Cardiac muscle cell (in vitro differentiated cells and primary cell): ENCODE measurements around the gene CKAP5. TPM values are rescaled to one million over a fixed set of nuclear protein-coding genes. Genes with fewer than 3 reads are reported as not detected.

Experiments used
- DNase-seq, 2 donors: peaks; one replicate each; pipeline versions ENCODE4 v3.0.0 to v3.0.0-alpha.2; 2010 to 2017; ENCODE audit warnings: low read depth in 1 of 2, low spot score in 1 of 2
- H3K27ac ChIP-seq: fragments of 200-600 bp; sonication (generic); 2 replicates; pipeline ENCODE4 v1.5.1; 2016
- H3K27me3 ChIP-seq: fragments of 200-600 bp; sonication (generic); 2 replicates; pipeline ENCODE4 v1.6.0; 2016; ENCODE audit warnings: control low read depth
- H3K36me3 ChIP-seq: fragments of 200-600 bp; sonication (generic); 2 replicates; pipeline ENCODE4 v1.5.1; 2016; ENCODE audit warnings: control low read depth
- H3K4me1 ChIP-seq: fragments of 200-600 bp; sonication (generic); 2 replicates; pipeline ENCODE4 v1.8.1; 2017; ENCODE audit warnings: low read depth, mild to moderate bottlenecking, mixed run types
- H3K4me3 ChIP-seq: fragments of 200-600 bp; sonication (generic); 2 replicates; pipeline ENCODE4 v1.5.1; 2016; ENCODE audit warnings: mild to moderate bottlenecking
- H3K9me3 ChIP-seq: fragments of 200-600 bp; sonication (generic); 2 replicates; pipeline ENCODE4 v1.5.1; 2017; ENCODE audit warnings: low read depth, mild to moderate bottlenecking, control low read depth
- CTCF ChIP-seq: IDR thresholded peaks from 2 replicates; pipeline ENCODE4 v1.5.1; 2012; ENCODE audit warnings: low read depth, mild to moderate bottlenecking, low read length
- polyA plus RNA-seq: library from polyadenylated mRNA; unstranded; fragments of >200 nt; fragmentation: Nextera tagmentation; extraction: Ambion mirVana; gene quantifications from 2 replicates; pipeline ENCODE4 v1.2.1, GENCODE V29; 2016
- total RNA-seq: library from RNA; depleted of rRNA; stranded (reverse); fragments of >200 nt; gene quantifications from 2 replicates; pipeline ENCODE4 v1.2.3, GENCODE V29; 2016

Gene CKAP5
- total and polyA plus RNA-seq, 2 experiments from 2014 or later, result 38.1 to 122 TPM

- DNase-seq, result no peak
- no peak overlapping the region for H3K4me3 ChIP-seq
- H3K27ac ChIP-seq, result no peak overlapping the region
- no peaks in the 10 kb centered on the region for H3K4me1 ChIP-seq
- no peaks in the 10 kb centered on the region for H3K36me3 ChIP-seq
- H3K27me3 ChIP-seq, result no peaks in the 10 kb centered on the region
- no peaks in the 10 kb centered on the region for H3K9me3 ChIP-seq
- no peak for TF ChIP-seq CTCF
Measured at GRCh38 chr11:46726206-46726862, 119.7 kb downstream of the CKAP5 start.

DNA sequence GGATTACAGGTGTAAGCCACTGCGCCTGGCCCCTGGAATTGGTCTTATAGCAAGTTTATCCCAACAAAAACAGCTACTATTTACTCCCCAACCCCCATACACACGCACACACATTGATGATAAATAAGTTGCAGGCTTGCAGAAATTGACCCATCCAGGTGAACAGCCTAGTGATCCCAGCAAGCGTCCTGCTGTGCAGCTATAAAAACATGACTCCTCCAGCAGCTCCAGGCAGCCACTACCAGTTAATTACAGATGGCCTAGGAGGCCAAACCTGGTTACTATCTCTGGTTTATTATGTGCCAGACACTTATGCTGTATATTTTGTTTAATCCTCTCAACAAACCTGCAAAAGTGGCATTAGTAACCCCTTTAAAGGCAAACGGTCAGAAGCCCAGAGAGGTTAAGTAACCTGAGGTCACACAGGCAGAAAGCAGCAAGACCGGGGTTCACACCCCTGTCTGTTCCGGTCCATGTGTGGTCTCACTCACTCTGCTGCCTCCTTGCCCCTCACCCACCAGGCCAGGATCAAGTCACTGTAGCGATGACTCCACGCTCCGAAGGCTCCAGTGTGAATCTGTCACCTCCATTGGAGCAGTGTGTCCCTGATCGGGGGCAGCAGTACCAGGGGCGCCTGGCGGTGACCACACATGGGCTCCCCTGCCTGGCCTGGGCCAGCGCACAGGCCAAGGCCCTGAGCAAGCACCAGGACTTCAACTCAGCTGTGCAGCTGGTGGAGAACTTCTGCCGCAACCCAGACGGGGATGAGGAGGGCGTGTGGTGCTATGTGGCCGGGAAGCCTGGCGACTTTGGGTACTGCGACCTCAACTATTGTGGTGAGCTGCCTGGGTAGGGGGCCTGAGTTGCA is 120.5 kb downstream of the CKAP5 start:
- Histone ChIP-seq H3K27me3 (no peaks in the 10 kb centered on the region), H3K4me1 (no peaks in the 10 kb centered on the region), H3K27ac (no peak overlapping the region), H3K9me3 (no peaks in the 10 kb centered on the region), H3K36me3 (no peaks in the 10 kb centered on the region), H3K4me3 (no peak overlapping the region)
- DNase-seq, result no peak
- no peak for TF ChIP-seq CTCF

DNA sequence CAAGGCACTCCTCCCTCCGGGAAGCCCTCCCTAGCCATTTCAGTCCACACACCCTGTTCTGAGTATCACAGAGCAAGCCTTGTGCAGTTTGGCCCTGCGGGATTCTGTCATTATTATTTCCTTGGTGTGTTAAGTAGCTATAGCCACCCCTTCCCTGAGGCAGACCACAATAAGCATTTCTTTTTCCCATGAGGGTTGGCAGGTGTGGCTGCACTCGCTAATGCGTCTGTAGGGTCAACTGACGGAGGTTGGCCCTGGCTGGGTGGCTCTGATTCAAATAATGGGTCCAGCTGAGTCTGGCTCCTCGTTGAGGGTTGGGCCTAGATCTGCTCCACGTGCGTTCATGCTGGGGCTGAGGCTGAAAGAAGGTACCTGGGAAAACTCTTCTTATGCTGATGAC is 122.0 kb downstream of the CKAP5 start:
- H3K4me3 ChIP-seq, result no peak overlapping the region
- H3K27ac ChIP-seq, result no peak overlapping the region
- no peaks in the 10 kb centered on the region for H3K4me1 ChIP-seq
- no peak for TF ChIP-seq CTCF
- no peaks in the 10 kb centered on the region for H3K27me3 ChIP-seq
- DNase-seq, result no peak
- H3K9me3 ChIP-seq, result no peaks in the 10 kb centered on the region
- H3K36me3 ChIP-seq, result no peaks in the 10 kb centered on the region

DNA sequence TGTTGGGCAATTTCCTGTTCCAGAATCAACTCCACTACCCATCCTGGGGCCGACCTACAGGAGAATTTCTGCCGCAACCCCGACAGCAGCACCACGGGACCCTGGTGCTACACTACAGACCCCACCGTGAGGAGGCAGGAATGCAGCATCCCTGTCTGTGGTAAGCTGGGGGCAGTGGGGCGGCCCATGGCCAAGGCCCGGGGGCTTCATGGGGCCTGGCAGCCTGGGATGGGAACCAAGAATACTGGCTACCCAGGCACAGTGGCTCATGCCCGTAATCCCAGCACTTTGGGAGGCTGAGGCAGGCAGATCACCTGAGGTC is 122.8 kb downstream of the CKAP5 start:
- Histone ChIP-seq H3K4me3 (no peak overlapping the region), H3K9me3 (no peaks in the 10 kb centered on the region), H3K4me1 (no peaks in the 10 kb centered on the region), H3K27me3 (no peaks in the 10 kb centered on the region), H3K27ac (no peak overlapping the region), H3K36me3 (no peaks in the 10 kb centered on the region)
- TF ChIP-seq CTCF, result no peak
- DNase-seq, result no peak

DNA sequence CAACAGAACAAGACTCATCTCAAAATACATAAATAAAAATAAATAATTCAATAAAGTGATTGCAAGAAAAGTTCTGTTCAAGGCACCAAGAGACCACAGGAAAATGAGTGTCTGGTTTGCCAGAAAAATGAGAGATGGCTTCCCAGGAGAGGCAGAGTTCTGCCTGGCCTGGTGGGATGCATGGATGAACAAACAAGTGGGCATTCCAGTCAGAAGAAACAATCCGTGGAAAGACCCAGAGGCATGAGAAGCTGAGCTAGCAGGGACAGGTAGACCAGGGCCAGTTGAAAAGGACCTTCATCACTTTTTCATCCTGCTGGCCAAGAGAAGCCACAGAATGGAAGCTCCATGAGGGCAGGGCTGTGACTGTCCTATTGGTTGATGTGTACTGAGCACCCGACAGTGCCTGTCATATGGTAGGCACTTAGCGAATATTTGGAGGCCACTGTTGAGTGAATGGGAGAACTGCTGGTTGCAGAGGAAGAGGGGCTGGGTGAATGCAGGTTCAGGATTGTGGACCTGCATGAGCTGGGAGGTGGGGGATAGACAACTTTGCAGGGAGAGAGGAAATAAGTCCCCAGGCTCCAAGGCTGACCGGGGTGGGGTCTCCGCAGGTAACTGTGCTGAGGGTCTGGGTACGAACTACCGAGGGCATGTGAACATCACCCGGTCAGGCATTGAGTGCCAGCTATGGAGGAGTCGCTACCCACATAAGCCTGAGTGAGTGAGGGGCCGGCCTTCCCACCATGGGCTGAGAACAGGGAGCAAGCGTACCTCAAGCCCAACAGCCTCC is 123.3 kb downstream of the CKAP5 start:
- H3K27me3 ChIP-seq, result no peaks in the 10 kb centered on the region
- no peaks in the 10 kb centered on the region for H3K36me3 ChIP-seq
- no peaks in the 10 kb centered on the region for H3K9me3 ChIP-seq
- no peak for TF ChIP-seq CTCF
- H3K4me1 ChIP-seq, result no peaks in the 10 kb centered on the region
- no peak overlapping the region for H3K27ac ChIP-seq
- no peak overlapping the region for H3K4me3 ChIP-seq
- no peak for DNase-seq
